Endothelial cell of hepatic sinusoid (primary cell): ENCODE measurements around the gene PRORP.

Experiments used
- in situ Hi-C: cut with HindIII; loops from 2 replicates; pipeline ENCODE4 v1.10.0; 2017; ENCODE audit warnings: low sequenced_read_pairs

The PRORP gene

DNA sequence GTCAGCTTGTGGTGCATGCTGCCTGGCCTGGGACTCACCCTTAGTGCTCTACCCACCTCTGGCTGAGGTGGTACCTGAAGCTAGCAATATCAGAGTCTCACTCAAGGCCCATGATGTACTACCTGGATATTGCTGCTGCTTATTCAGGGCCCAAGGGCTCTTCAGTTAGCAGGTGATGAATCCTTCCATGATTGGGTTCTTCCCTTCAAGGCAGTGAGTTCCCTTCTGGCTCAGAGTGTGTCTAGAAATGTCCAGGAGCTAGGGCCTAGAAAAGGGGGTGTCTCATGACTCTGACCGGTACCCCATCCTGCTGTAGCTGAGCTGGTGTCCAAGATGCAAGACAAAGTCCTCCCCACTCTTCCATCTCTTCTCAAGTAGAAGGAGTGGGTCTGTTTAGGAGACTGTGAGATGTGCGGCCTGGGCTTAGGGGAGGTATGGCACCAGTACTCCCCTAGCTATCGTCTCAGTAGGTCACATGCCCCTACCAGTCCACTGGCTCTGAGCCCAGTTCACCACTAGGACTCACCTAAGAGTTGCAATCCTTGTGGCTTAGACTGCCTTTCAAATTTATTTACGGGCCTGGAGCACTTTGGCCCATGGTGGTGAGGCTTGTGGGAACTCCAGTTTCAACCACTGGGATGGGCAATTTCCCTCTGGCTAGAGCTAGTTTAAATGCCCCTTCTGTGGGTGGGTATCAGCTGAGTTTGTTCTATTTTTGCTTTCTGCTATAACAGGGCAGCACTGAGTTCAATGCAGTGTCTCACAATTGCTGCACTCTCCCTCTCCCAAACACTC is 12.2 kb downstream of the PRORP start:
- in situ Hi-C loops = no loop called here

DNA sequence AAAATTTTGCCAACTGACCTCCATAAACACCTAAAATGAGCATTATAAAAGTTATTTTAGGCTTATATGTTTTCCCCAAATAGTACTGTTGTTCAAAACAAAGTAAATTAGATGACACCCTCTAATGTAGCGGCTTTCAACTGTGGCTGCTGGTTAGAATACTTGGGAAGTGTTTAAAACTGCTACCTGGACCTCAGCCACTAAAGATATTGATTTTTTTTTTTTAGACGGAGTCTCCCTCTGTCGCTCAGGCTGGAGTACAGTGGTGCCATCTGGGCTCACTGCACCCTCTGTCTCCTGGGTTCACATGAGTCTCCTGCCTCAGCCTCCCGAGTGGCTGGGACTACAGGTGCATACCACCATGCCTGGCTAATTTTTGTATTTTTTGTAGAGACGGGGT is 16.2 kb downstream of the PRORP start:
- in situ Hi-C loops = no loop called here

DNA sequence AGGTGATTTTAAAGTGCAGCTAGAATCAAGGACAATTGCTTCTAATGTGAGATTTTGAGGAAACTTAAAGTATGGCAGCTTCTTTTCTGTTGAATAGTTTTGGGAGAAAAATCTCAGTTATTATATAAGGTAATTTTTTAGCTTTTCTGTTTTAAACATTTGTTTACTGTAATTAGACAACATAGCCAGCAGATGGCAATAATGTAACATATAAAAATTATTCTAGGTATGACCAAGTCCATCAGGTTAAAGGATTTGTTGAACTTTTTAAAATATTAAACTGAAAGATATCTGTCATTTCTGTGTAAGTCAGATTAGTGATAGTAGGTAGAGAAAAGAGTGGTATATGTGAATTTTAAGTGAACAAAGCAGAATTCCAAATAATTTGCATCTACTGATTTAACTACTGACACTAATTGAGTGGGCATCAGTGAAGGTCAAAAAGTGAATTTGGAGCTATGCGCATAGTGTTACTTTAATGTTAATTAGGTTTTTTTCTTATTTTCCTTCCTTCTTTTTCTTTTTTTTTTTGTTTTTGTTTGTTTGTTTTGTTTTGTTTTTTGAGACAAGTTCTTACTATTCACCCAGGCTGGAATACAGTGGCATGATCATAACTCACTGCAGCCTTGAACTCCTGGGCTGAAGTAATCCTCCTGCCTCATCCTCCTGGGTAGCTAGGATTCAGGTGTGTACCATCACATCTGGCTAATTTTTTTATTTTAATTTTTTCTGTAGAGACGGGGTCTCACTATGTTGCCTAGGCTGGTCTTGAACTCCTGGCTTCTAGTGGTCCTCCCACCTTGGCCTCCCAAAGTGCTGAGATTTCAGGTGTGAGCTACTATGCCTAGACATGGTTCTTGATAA is 18.6 kb downstream of the PRORP start:
- in situ Hi-C loops = no loop called here

DNA sequence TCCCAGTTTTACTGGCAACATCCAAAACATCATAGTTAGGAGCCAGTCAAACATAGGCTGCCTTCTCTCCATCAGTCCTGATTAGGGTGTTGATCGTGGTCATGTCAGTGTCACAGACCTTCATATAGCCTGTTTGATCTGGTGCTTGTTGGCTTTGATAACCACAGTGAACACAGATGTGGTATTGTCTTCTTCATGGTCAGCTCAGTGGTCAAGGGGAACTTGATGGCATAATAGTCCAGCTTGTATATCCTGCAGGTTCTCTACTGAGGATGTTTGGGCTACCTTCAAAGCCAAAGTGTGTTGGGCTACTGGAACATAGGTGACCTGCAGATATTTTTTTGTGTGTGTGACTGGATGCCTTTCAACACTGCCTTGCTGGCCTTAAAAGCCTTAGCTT is 21.7 kb downstream of the PRORP start:
- in situ Hi-C loops = no loop called here

DNA sequence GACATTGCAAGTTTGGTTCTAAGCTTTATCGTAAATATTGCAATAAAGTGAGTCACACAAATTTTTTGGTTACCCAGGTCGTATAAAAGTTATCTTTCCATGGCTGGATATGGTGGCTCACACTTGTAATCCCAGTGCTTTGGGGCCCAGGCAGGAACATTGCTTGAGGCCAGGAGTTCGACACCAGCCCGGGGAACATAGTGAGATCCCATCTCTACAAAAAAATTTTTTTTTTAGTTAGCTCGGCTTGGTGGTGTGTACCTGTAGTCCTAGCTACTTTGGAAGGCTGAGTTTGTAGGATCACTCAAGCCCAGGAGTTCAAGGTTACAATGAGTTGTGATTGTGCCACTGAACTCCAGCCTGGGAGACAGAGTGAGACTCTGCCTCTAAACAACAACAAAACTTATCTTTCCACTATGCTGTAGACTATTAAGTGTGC is 24.4 kb downstream of the PRORP start:
- in situ Hi-C loops = loop anchor here (5.0 kb wide), 1 partner anchor 261 kb away; no protein-coding TSS in a partner anchor

DNA sequence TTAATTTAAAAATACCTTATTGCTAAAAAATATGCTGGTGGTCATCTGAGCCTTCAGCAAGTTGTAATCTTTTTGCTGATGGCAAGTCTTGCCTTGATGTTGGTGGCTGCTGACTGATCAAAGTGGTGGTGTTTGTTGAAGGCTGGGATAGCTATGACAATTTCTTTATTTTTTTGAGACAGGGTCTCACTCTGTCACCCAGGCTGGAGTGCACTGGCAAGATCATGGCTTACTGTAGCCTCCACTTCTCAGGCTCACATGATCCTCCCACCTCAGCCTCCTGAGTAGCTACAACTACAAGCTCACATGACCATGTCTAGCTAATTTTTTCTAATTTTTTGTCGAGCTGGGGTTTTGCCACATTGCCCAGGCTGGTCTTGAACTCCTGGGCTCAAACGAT is 24.8 kb downstream of the PRORP start:
- in situ Hi-C loops = loop anchor here (5.0 kb wide), 1 partner anchor 260 kb away; no protein-coding TSS in a partner anchor

DNA sequence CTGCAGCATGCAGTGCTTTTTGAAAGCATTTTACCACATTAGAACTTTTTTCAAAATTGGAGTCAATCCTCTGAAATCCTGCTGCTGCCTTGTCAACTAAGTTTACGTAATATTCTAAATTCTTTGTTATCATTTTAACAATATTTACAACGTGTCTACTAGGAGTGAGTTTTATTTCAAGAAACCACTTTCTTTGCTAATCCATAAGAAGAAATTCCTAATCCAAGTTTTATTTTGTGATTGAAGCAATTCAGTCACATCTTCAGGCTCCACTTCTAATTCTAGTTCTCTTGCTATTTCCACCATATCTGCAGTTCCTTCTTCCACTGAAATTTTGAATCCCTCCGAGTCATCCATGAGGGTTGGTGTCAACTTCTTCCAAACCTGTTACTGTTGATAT is 25.4 kb downstream of the PRORP start:
- in situ Hi-C loops = loop anchor here (5.0 kb wide), 1 partner anchor 260 kb away; no protein-coding TSS in a partner anchor

DNA sequence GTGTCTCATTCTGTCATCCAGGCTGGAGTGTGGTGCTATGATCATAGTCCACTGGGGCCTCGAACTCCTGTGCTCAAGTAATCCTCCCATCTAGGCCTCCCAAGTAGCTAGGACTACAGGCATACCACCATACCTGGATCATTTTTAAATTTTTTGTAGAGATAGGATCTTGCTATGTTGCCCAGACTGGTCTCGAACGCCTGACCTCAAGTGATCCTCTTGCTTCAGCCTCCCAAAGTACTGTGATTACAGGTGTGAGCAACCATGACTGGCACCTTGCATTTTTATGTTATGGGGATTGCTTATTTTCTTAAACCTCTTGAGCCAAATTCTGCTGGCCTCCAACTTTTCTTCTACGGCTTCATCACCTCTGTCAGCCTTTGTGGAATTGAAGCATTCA is 26.9 kb downstream of the PRORP start:
- in situ Hi-C loops = loop anchor here (5.0 kb wide), 1 partner anchor 258 kb away; no protein-coding TSS in a partner anchor

DNA sequence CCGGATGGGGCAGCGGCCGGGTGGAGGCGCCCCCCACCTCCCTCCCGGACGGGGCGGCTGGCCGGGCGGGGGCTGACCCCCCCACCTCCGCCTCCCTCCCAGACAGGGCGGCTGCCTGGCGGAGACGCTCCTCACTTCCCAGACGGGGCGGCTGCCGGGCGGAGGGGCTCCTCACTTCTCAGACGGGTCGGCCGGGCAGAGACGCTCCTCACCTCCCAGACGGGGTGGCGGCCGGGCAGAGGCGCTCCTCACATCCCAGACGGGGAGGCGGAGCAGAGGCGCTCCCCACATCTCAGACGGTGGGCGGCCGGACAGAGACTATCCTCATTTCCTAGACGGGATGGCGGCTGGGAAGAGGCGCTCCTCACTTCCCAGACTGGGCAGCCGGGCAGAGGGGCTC is 30.2 kb downstream of the PRORP start:
- in situ Hi-C loops = loop anchor here (5.0 kb wide), 1 partner anchor 95 kb away; no protein-coding TSS in a partner anchor

DNA sequence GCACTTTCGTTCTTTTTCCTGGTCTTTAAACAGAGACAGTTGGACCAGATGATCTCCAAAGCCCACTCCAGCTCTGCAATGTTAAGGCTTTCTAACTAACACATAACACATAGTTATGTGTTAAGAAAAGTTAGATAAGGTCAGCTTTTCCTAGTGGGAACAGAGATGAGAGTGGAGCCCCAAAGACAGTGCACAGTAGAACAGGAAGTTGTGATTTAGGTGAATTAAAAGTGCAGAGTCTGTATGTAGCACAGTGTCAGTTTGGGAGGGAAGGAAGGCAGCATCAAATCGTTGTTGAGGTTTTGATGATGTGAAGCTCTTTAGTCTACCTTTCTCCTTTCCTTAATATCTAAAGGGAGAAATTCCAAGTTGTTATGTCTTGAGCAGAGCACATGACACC is 31.7 kb downstream of the PRORP start:
- in situ Hi-C loops = loop anchor here (5.0 kb wide), 1 partner anchor 93 kb away; no protein-coding TSS in a partner anchor

DNA sequence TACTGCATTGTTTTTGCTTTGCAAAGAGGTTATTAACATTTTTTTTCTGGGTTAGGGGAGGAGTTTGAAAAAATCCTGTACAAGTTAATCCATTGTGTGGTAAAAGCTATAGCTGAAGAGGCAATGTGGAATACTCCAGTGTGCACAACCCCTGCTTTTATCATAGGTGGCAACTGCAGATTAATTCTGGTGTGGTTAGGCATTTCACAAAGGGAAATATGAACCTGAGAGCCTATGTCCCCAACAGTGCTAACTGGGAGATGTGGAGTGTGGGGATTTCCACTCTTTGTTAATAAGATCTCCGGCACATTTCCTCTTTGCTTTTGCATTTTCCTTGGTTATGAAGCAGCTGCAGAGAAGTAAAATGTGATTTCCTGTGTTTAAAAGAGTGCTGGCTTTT is 33.6 kb downstream of the PRORP start:
- in situ Hi-C loops = no loop called here

DNA sequence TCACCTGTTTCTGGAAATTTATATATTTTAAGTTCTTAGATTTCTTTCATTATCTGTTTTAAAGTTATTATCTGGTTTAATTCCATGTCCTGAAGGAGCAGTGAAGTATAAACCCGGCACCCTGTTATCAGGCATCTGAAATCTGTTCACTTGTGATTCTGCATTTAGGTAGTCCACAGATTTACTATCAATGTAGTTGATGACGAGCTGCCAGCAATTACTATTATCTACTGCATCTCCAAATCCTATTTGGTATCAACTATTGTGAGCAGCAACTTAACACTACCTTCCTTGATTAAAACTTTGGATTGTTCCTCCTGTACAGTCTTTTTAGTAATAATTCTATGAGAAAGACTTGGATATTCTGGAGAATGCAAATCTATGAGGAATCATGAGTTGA is 36.1 kb downstream of the PRORP start:
- in situ Hi-C loops = no loop called here

DNA sequence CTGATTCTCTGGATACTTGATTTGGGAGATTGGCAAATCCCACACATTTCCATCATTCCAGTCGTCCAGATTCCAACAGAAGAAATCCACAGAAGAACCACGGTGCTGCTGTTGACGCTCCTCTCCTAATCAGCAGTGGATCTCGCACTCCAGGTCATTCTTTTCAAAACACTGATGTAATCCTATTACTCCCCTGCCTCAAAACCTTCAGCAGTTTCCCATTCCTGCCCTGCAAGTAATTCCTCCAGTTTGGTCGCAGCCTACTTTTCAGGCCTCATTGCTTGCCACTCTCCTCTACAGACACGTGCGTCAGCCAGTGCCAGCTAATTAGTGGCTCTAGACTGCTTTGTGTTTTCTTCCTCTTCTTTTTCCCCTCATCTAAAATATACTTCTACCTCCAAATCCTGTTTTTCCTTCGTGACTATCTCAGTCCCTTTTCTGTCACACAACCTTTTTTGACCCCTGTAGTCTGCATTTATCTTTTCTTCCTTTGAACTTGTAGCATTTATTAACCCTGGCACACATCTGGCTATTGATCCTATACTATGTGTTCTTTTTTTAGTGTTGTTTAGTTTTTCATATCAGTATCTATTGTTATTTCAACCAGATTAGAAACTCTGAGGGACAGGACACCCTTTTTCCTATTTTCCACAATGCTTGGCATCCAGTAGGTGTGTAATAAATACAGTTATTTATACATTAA is 36.8 kb downstream of the PRORP start:
- in situ Hi-C loops = no loop called here

DNA sequence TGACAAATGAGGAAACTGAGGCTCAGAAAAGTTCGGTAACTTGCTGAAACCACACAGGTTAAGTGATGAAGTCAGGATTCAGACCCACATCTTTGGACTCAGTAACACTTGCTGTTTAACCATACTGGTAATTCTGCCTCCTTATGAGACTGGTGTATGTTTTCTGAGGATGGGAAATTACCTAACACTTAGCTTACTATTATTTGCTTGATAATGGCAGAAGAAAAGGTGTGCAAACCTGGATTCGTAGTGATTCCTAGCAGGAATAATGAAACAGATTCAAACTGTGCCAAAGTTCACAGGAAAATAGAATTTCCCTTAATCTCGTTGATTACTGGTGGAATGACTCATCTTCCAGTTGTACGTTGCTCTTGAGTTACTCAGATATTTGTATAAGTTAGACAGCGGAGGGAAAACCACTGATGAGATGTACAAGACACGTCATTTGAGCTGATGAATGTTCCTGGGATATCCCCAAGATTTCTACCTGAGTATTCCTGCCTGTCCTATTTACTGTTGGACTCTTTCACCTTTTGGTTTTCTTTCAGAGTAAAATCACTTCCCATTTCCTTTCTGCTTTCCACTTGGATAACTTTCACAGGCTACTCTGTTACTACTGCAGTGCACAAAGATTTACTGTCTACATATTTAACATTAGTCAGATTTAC is 37.5 kb downstream of the PRORP start:
- in situ Hi-C loops = no loop called here

DNA sequence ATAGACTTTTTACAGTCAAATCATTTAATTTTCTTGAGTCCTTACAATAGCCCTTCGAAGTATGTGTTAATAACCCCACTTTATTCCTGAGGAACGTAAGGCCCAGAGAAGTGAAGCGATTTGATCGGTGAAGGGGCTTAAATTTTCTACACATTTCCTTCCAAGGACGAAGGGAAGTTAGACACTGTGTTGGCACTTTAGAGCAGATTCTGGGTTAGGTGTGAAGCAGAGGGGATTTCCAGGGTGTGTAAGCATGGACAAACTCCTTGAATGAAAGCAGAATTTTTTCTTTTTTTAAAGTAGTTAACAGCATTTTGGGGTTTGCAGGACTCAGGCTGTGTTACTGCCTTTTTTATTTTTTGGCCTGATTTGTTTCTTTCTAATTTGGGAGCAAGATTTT is 38.9 kb downstream of the PRORP start:
- in situ Hi-C loops = no loop called here

DNA sequence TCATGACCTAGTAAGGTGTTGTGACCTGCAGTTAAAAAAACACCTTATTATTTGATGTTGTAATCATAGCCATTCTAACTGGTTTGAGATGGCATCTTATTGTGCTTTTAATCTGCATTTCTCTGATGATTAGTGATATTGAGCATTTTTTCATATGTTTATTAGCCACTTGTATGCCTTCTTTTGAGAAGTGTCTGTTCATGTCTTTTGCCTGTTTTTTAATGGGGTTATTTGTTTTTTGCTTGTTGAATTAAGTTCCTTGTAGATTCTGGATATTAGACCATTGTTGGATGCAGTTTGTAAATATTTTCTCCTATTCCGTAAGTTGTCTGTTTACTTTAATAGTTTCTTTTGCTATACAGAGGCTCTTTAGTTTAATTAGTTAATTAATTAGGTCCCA is 41.0 kb downstream of the PRORP start:
- in situ Hi-C loops = no loop called here

DNA sequence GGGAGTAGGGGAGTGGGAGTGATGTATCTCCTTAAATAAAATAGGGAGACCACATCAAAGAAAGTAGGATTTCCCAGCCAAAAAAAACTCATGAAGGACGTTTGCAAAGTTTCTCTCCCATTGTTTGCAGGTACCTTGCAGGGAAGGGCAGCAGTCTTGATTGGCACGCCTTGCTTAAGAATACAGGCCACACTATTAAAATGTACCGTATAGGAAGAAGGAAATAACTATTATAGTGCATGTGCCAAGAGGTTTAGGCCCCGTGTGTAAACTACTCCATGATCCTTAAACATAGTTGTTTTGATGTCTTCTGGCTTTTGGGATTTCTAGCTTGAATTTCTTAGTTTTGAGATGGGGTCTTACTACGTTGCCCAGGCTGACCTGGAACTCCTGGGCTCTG is 42.5 kb downstream of the PRORP start:
- in situ Hi-C loops = no loop called here

DNA sequence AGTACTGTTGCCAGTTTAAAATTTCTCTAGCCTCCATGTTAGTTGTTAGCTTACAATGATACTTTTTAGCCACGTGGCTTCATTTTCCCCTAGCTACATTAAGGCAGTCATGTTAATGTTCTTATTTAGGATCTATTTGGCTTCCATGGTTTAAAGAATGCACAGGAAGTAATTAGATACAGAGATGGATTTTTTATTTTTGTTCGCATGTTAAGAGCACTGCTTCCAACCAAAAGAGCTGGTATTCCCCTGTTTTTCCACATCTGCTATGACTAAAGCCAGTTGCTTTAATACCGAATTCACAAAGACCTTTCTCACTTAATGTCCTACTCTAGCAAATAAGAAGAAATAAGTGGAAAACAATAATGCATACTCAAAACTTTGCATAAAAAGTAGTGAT is 45.1 kb downstream of the PRORP start:
- in situ Hi-C loops = no loop called here
